ENCODE results near the gene DENND5B.

- no peak for TF ChIP-seq FOXA1 (IDR thresholded peaks at IDR 0.05)
- no peak for TF ChIP-seq HDGF (IDR thresholded peaks at IDR 0.05; ENCODE audit: borderline replicate concordance)
- TF ChIP-seq ELF4 (IDR thresholded peaks at IDR 0.05), result no peak
- TF ChIP-seq SUZ12 (IDR thresholded peaks at IDR 0.05), result no peak
- no peak for TF ChIP-seq FOXM1 (IDR thresholded peaks at IDR 0.05; ENCODE audit: borderline replicate concordance)
- no peak for TF ChIP-seq BHLHE40 (IDR thresholded peaks at IDR 0.05; ENCODE audit: borderline replicate concordance)
- no peak for TF ChIP-seq SP1 (IDR thresholded peaks at IDR 0.05)
- TF ChIP-seq TARDBP (IDR thresholded peaks at IDR 0.05), result no peak
- TF ChIP-seq NFRKB (IDR thresholded peaks at IDR 0.05), result no peak
- no peak for TF ChIP-seq ARNT (IDR thresholded peaks at IDR 0.05)
- TF ChIP-seq ZNF384 (IDR thresholded peaks at IDR 0.05), result no peak
- no peak for TF ChIP-seq L3MBTL2 (conservative IDR thresholded peaks at IDR 0.05)
- TF ChIP-seq CTBP1 (IDR thresholded peaks at IDR 0.05; ENCODE audit: borderline replicate concordance), result no peak
Measured at GRCh38 chr12:31557707-31558106, 33.2 kb downstream of the DENND5B start.

Measured in HEK293T (cell line).